ENCODE results near the gene DNAJB14. TPM values are rescaled to one million over a fixed set of nuclear protein-coding genes. Genes with fewer than 3 reads are reported as not detected.

The DNAJB14 gene
- total RNA-seq, 1 experiment from 2014 or later = 41.5 TPM

- Histone ChIP-seq H3K36me3 (ENCODE audit: control insufficient read depth, insufficient read depth, low read length) (no peaks in the 10 kb centered on the region; the same call in 1 of the 2 replicates), H3K9me3 (ENCODE audit: control insufficient read depth, insufficient read depth, low read depth, low read length) (no peaks in the 10 kb centered on the region), H3K4me3 (ENCODE audit: low read depth in 2 of 2, low read length in 2 of 2) (peak overlapping the region; percentile 78 to 91), H3K27me3 (ENCODE audit: control insufficient read depth, insufficient read depth, low read length) (no peaks in the 10 kb centered on the region), H3K27ac (ENCODE audit: low read length) (peak overlapping the region; percentile 82), H3K4me1 (ENCODE audit: control insufficient read depth, insufficient read depth, low read length) (no peaks in the 10 kb centered on the region; the same call in 1 of the 2 replicates)
- intact Hi-C loops (cut with micrococcal nuclease; ENCODE audit: unreplicated experiment) (loop anchor here (10.0 kb wide), 1 partner anchor 51 kb away; the partner anchor contains the start of gene DNAJB14), in situ Hi-C loops (cut with HindIII; ENCODE audit: low pct_unique_long_range_greater_than_20kb, low sequenced_read_pairs) (no loop called here)
- ATAC-seq (no peak; the same call in none of the 2 replicates), DNase-seq (ENCODE audit: low read depth, low spot score) (no peak)
- no TSS peak for BruUV-seq (replicated peaks)
- ChIA-PET POLR2A (no interaction called here), CTCF (no interaction called here)
- TF ChIP-seq CTCF (IDR thresholded peaks at IDR 0.05) (no peak), REST (IDR thresholded peaks at IDR 0.05; ENCODE audit: insufficient read depth in 1 of 2, low read depth in 2 of 2, low read length in 1 of 2) (no peak), TCF7L2 (IDR thresholded peaks at IDR 0.05; ENCODE audit: low read depth, low read length) (no peak), POLR2AphosphoS5 (IDR thresholded peaks at IDR 0.05; ENCODE audit: low read depth, low read length) (no peak), SIN3A (IDR thresholded peaks at IDR 0.05; ENCODE audit: borderline replicate concordance, insufficient read depth, low read depth, low read length) (no peak)
These were observed 52.6 kb downstream of the DNAJB14 start for GRCh38 chr4:99893839-99894160.

- in situ Hi-C loops (cut with HindIII; ENCODE audit: low pct_unique_long_range_greater_than_20kb, low sequenced_read_pairs) = no loop called here
- Histone ChIP-seq H3K27me3 (ENCODE audit: control insufficient read depth, insufficient read depth, low read length) (no peaks in the 10 kb centered on the region), H3K36me3 (ENCODE audit: control insufficient read depth, insufficient read depth, low read length) (no peaks in the 10 kb centered on the region; the same call in 1 of the 2 replicates), H3K9me3 (ENCODE audit: control insufficient read depth, insufficient read depth, low read depth, low read length) (no peaks in the 10 kb centered on the region), H3K4me1 (ENCODE audit: control insufficient read depth, insufficient read depth, low read length) (no peaks in the 10 kb centered on the region; the same call in 1 of the 2 replicates), H3K4me3 (ENCODE audit: low read depth in 2 of 2, low read length in 2 of 2) (peak overlapping the region; percentile 78 to 91), H3K27ac (ENCODE audit: low read length) (peak overlapping the region; percentile 82; the same call in 1 of the 2 replicates)
- ChIA-PET CTCF (no interaction called here), POLR2A (interaction anchor here (0.7 kb wide), 1 partner anchor 54 kb away, joined by 6 read pairs; no protein-coding TSS in a partner anchor)
- TF ChIP-seq POLR2AphosphoS5 (IDR thresholded peaks at IDR 0.05; ENCODE audit: low read depth, low read length) (no peak), TCF7L2 (IDR thresholded peaks at IDR 0.05; ENCODE audit: low read depth, low read length) (no peak), REST (IDR thresholded peaks at IDR 0.05; ENCODE audit: insufficient read depth in 1 of 2, low read depth in 2 of 2, low read length in 1 of 2) (no peak), CTCF (IDR thresholded peaks at IDR 0.05) (no peak), SIN3A (IDR thresholded peaks at IDR 0.05; ENCODE audit: borderline replicate concordance, insufficient read depth, low read depth, low read length) (no peak)
- DNase-seq (ENCODE audit: low read depth, low spot score) = no peak
- ATAC-seq = no peak
- no TSS peak for BruUV-seq (replicated peaks)
- intact Hi-C loops (cut with micrococcal nuclease; ENCODE audit: unreplicated experiment) = loop anchor here (10.0 kb wide), 1 partner anchor 52 kb away; the partner anchor contains the start of gene DNAJB14
These were observed 53.4 kb downstream of the DNAJB14 start for GRCh38 chr4:99893029-99893428.

Data from Panc1 (cell line).